Measurements from ENCODE around the gene TIPRL.

DNA sequence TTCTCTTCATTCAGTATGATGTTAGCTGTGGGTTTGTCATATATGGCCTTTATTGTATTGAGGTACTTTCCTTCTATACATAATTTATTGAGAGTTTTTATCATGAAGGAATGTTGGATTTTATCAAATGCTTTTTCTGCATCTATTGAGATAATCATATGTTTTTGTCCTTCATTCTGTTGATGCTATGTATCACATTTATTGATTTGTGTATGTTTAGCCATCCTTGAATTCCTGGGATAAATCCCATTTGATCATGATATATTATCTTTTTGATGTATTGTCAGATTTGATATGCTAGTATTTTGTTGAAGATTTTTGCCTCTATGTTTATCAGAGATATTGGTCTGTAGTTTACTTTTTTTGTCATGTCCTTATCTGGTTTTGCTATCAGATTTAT, 21.1 kb upstream of the TIPRL start:
- TF ChIP-seq, protein P1, sequence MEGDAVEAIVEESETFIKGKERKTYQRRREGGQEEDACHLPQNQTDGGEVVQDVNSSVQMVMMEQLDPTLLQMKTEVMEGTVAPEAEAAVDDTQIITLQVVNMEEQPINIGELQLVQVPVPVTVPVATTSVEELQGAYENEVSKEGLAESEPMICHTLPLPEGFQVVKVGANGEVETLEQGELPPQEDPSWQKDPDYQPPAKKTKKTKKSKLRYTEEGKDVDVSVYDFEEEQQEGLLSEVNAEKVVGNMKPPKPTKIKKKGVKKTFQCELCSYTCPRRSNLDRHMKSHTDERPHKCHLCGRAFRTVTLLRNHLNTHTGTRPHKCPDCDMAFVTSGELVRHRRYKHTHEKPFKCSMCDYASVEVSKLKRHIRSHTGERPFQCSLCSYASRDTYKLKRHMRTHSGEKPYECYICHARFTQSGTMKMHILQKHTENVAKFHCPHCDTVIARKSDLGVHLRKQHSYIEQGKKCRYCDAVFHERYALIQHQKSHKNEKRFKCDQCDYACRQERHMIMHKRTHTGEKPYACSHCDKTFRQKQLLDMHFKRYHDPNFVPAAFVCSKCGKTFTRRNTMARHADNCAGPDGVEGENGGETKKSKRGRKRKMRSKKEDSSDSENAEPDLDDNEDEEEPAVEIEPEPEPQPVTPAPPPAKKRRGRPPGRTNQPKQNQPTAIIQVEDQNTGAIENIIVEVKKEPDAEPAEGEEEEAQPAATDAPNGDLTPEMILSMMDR (conservative IDR thresholded peaks at IDR 0.05; ENCODE audit: low read length), result no peak
- no peak for TF ChIP-seq EZH2phosphoT487 (IDR thresholded peaks at IDR 0.05; ENCODE audit: borderline replicate concordance, low read depth, low read length)

Measured in OCI-LY7 (cell line).